Caco-2 (cell line): ENCODE data around the gene MACROD2. TPM values are rescaled to one million over a fixed set of nuclear protein-coding genes. Genes with fewer than 3 reads are reported as not detected.

ENCODE experiments used
- BruUV-seq: library from RNA; stranded (reverse); fragments of 400-500 nt; replicated peaks from 2 replicates; lab custom pipeline; 2021; lab: Mats Ljungman, UMichigan
- CTCF ChIA-PET: fragments of 300-600 bp; sonication (Branson Sonifier 250); formaldehyde crosslinking; loops from one replicate; lab custom pipeline; 2022; ENCODE audit warnings: antibody characterized with exemption; lab: Charles Lee
- POLR2A ChIA-PET: fragments of 300-600 bp; sonication (Branson Sonifier 250); formaldehyde crosslinking; loops from one replicate; lab custom pipeline; 2022; ENCODE audit warnings: antibody characterized with exemption; lab: Charles Lee
- DNase-seq, 2 experiments: peaks; one replicate each; pipeline versions ENCODE4 v3.0.0 to v3.0.0-alpha.2; 2020 to 2022
- H3K27me3 ChIP-seq: replicated peaks from 2 replicates; pipeline ENCODE4 v1.6.0; 2011; ENCODE audit warnings: low read length; ENCODE audit not compliant: control insufficient read depth, insufficient read depth
- H3K36me3 ChIP-seq: 2 replicates; pipeline ENCODE4 v1.5.1; 2011; ENCODE audit warnings: low read length; ENCODE audit not compliant: control insufficient read depth, insufficient read depth
- H3K4me1 ChIP-seq: fragments of 250-450 bp; sonication (Bioruptor Pico); 2 replicates; pipeline ENCODE4 v1.5.1; 2020; ENCODE audit warnings: mild to moderate bottlenecking
- H3K4me3 ChIP-seq: 2 replicates; pipeline ENCODE4 v1.5.1; 2011; ENCODE audit warnings: low read depth, mild to moderate bottlenecking, control low read depth, low read length
- H3K9me3 ChIP-seq: fragments of 250-450 bp; sonication (Bioruptor Pico); 2 replicates; pipeline ENCODE4 v1.5.1; 2020; ENCODE audit warnings: mild to moderate bottlenecking, moderate library complexity
- H3K27ac Mint-ChIP-seq: one replicate; pipeline ENCODE4 v1.8.0; 2022; ENCODE audit warnings: mixed read lengths; ENCODE audit not compliant: unreplicated experiment
- H3K27me3 Mint-ChIP-seq: one replicate; pipeline ENCODE4 v1.8.0; 2022; ENCODE audit warnings: mixed read lengths; ENCODE audit not compliant: insufficient read depth, unreplicated experiment
- H3K36me3 Mint-ChIP-seq: one replicate; pipeline ENCODE4 v1.8.0; 2022; ENCODE audit warnings: mild to moderate bottlenecking, mixed read lengths; ENCODE audit not compliant: insufficient read depth, unreplicated experiment
- H3K4me1 Mint-ChIP-seq: one replicate; pipeline ENCODE4 v1.8.0; 2022; ENCODE audit warnings: low read depth, mixed read lengths; ENCODE audit not compliant: unreplicated experiment
- H3K4me3 Mint-ChIP-seq: one replicate; pipeline ENCODE4 v1.8.0; 2022; ENCODE audit warnings: mild to moderate bottlenecking, moderate library complexity, mixed read lengths; ENCODE audit not compliant: unreplicated experiment
- H3K9me3 Mint-ChIP-seq: one replicate; pipeline ENCODE4 v1.8.0; 2022; ENCODE audit warnings: mixed read lengths; ENCODE audit not compliant: unreplicated experiment
- CTCF ChIP-seq, 2 experiments: fragments of 200-600 bp in 1 of 2; IDR thresholded peaks; 1 replicate in 1 of 2; 2 replicates in 1 of 2; pipeline versions ENCODE4 v1.5.1 to v1.8.0; 2011 to 2022; ENCODE audit warnings: antibody characterized with exemption in 1 of 2, control low read depth in 1 of 2, inconsistent platforms in 1 of 2, low read depth in 1 of 2, low read length in 1 of 2, mild to moderate bottlenecking in 1 of 2, moderate library complexity in 1 of 2; ENCODE audit not compliant: insufficient read depth in 1 of 2, severe bottlenecking in 1 of 2, unreplicated experiment in 1 of 2
- intact Hi-C: fragments of 100-400 bp; cut with micrococcal nuclease; formaldehyde crosslinking; loops from one replicate; pipeline ENCODE4 v1.10.0; 2022; ENCODE audit not compliant: unreplicated experiment
- total RNA-seq: library from RNA; stranded (reverse); gene quantifications from 2 replicates; pipeline ENCODE4 v1.2.3, GENCODE V29; 2022

Gene MACROD2
- total RNA-seq, 1 experiment from 2014 or later: 6.4 TPM

- ChIA-PET POLR2A (no interaction called here), CTCF (no interaction called here)
- Mint-ChIP-seq H3K4me3 (no peak overlapping the region), H3K27ac (no peak overlapping the region), H3K36me3 (no peaks in the 10 kb centered on the region), H3K4me1 (no peaks in the 10 kb centered on the region), H3K9me3 (peaks cover 6% of the 10 kb centered on the region), H3K27me3 (no peaks in the 10 kb centered on the region)
- no peaks in the 10 kb centered on the region for H3K4me1 ChIP-seq
- DNase-seq: no peak
- no peaks in the 10 kb centered on the region for H3K9me3 ChIP-seq
- no peaks in the 10 kb centered on the region for H3K36me3 ChIP-seq
- no peak overlapping the region for H3K4me3 ChIP-seq
- BruUV-seq: no TSS peak
- intact Hi-C loops: no loop called here
- no peaks in the 10 kb centered on the region for H3K27me3 ChIP-seq
- no peak for TF ChIP-seq CTCF (IDR thresholded peaks at IDR 0.05; ENCODE audit: insufficient read depth in 1 of 2, low read depth in 1 of 2, low read length in 1 of 2, severe bottlenecking in 1 of 2, unreplicated experiment in 1 of 2)
Measured at GRCh38 chr20:14816471-14816870, 821.2 kb downstream of the MACROD2 start.

GRCh38 chr20:14817101-14817500 lies 821.8 kb downstream of the MACROD2 start:
- Histone ChIP-seq H3K9me3 (no peaks in the 10 kb centered on the region), H3K4me1 (no peaks in the 10 kb centered on the region), H3K4me3 (no peak overlapping the region), H3K36me3 (no peaks in the 10 kb centered on the region), H3K27me3 (no peaks in the 10 kb centered on the region)
- intact Hi-C loops: no loop called here
- no peak overlapping the region for H3K4me3 Mint-ChIP-seq
- no peaks in the 10 kb centered on the region for H3K4me1 Mint-ChIP-seq
- H3K9me3 Mint-ChIP-seq: peaks cover 6% of the 10 kb centered on the region
- POLR2A ChIA-PET: no interaction called here
- no peak for TF ChIP-seq CTCF (IDR thresholded peaks at IDR 0.05; ENCODE audit: insufficient read depth in 1 of 2, low read depth in 1 of 2, low read length in 1 of 2, severe bottlenecking in 1 of 2, unreplicated experiment in 1 of 2)
- no TSS peak for BruUV-seq
- no peak for DNase-seq
- H3K36me3 Mint-ChIP-seq: no peaks in the 10 kb centered on the region
- CTCF ChIA-PET: no interaction called here
- H3K27ac Mint-ChIP-seq: no peak overlapping the region
- no peaks in the 10 kb centered on the region for H3K27me3 Mint-ChIP-seq

- intact Hi-C loops: no loop called here
Measured at GRCh38 chr20:14820771-14821170, 825.5 kb downstream of the MACROD2 start.

More at GRCh38 chr20:14820771-14821170, 825.5 kb downstream of the MACROD2 start:
- H3K4me1 ChIP-seq: no peaks in the 10 kb centered on the region
- no peak overlapping the region for H3K4me3 Mint-ChIP-seq
- no peak for TF ChIP-seq CTCF (IDR thresholded peaks at IDR 0.05; ENCODE audit: insufficient read depth in 1 of 2, low read depth in 1 of 2, low read length in 1 of 2, severe bottlenecking in 1 of 2, unreplicated experiment in 1 of 2)
- H3K9me3 Mint-ChIP-seq: peaks cover 6% of the 10 kb centered on the region
- no peak overlapping the region for H3K27ac Mint-ChIP-seq
- DNase-seq: no peak
- H3K4me3 ChIP-seq: no peak overlapping the region
- ChIA-PET POLR2A (no interaction called here), CTCF (interaction anchor here (0.6 kb wide), 1 partner anchor 678 kb away, joined by 6 read pairs; no protein-coding TSS in a partner anchor)
- H3K9me3 ChIP-seq: no peaks in the 10 kb centered on the region
- no peaks in the 10 kb centered on the region for H3K36me3 ChIP-seq
- no peaks in the 10 kb centered on the region for H3K4me1 Mint-ChIP-seq
- H3K27me3 Mint-ChIP-seq: no peaks in the 10 kb centered on the region
- no peaks in the 10 kb centered on the region for H3K27me3 ChIP-seq
- H3K36me3 Mint-ChIP-seq: no peaks in the 10 kb centered on the region
- BruUV-seq: no TSS peak
